GM19023 (cell line): ENCODE results near the gene AMOTL2.

Experiments
- ATAC-seq: cut with Tn5 transposase; IDR thresholded peaks from one replicate; pipeline ENCODE4 v1.9.1; 2021; ENCODE audit warnings: mild to moderate bottlenecking, moderate library complexity; ENCODE audit not compliant: unreplicated experiment

Gene AMOTL2

GRCh38 chr3:134380249-134380648 lies 6.0 kb upstream of the AMOTL2 start:
- ATAC-seq, result no peak

DNA sequence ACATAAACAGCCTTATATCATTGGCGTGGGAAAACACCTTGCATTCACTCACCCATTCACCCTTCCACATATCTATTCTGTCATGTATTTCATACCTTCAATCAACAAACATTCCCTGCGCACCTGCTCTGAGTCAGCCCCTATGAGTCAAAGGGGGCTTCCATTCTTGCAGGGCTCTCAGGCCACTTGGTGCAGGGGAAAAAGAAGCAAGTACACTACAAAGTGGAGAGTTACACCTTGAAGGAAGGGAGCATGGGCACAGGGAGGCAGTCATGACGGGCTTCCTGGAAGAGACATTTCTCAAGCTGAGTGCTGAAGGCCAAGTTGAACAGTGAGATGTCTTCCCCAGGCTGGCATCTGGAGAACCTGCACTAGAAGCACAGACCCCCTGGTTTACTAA lies 4.6 kb upstream of the AMOTL2 start:
- ATAC-seq, result no peak

DNA sequence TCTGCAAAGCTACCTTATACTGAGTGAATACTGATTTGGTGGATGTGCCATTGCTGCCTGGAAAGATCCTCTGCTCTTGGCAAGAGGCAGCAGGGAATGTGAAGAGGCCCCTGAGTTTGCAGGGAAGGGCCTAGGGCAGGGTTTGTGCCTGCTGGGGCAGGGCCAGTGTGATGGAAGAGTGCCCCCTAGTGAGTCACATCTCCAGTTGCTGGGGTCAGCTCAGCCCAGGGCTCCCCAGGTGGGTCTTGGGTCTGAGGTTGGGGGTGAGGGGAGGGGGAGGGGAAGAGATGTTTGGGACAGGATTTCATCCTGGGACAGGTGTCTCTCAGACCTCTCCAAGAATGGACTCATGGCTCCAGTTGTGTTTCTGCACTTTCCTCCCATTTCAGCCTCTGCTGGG lies 4.1 kb upstream of the AMOTL2 start:
- no peak for ATAC-seq

DNA sequence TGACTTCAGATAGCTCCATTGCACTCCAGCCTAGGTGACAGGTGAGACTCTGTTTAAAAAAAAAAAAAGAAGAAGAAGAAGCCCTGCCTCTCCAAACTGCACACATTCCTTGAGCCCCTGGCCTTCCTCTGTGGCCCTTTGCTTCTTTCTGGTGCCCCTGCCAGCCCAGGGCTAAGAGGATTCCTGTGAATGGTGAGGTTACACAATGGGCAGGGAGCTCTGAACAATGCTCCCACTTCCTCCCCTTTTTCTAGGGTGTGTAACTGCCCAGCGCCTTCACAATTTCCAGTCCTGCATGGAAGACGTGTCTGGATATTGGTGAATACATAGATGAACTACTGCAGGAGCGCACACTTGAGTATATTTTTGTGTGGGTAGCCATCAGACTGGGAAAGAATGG lies 3.6 kb upstream of the AMOTL2 start:
- ATAC-seq, result no peak

DNA sequence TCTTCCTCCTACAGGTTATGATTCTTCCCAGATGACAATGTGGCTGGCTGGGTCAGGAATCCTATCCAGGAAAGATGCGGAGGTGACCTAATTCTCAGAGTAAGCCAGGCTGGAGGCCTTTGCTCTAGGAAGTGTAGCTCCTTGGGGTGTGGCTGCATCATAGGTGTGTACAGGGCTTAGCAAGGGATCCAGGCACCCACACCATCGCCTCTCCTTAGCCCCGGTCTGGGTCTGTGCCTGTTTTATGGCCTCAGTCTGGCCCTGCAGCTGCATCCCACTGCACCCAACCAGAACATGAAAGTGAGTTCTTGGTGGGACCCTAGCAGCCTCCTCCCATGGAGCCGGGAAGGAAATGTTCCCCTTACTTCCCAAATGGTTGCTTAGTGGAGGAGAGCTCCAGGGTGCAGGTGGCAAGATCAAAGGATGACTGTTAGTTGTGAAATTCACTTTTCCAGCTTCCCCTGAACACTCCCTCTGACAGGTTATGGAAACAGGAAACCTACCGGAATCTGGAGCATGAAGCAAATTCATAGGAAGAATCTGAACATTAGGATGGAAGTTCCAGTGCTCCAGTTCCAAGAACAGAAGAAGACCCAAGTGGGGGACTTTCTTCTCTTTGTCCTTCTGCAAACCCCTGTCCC lies 2.7 kb upstream of the AMOTL2 start:
- no peak for ATAC-seq

GRCh38 chr3:134376385-134376765 lies 2.1 kb upstream of the AMOTL2 start:
- ATAC-seq, result no peak

DNA sequence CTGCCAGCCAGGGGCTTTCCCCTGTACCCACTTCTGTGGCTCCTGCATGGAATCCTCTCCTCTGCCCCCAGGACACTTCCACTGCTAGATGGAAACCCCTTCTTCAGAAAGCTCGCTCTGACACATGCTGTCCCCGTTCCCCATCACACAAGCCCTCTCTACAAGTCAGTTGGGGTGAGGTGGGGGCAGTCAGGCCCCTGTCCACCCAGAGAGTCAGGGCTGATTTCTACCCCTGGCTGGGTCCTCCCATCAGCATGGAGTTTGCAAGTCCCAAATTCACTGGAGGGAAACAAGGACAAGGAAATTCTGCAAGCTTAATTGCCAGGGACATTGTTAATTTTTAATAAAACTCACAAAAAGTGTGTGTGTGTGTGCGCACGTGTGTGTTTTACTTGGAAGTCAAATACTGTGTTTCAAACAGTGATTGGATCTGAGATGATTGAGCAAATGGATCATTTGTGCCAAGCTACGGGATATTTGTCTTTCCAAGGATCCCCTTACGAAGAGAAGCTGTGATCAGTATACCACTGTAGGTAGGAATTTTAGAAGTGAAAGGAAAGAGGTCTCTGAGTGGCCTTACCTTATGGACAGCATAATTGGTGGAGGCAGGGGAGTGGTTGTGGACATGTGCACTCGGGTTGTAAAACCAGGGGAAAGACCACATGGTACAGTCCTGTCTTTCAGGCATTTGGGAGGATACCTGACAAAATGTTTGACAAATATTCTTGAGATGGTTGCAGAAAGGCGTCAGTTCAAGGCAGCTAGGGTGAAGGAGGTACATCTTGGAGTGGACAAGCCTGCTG lies 1.5 kb upstream of the AMOTL2 start:
- ATAC-seq, result no peak

- no peak for ATAC-seq
These were observed 739 bp upstream of the AMOTL2 start for GRCh38 chr3:134374791-134375581.

DNA sequence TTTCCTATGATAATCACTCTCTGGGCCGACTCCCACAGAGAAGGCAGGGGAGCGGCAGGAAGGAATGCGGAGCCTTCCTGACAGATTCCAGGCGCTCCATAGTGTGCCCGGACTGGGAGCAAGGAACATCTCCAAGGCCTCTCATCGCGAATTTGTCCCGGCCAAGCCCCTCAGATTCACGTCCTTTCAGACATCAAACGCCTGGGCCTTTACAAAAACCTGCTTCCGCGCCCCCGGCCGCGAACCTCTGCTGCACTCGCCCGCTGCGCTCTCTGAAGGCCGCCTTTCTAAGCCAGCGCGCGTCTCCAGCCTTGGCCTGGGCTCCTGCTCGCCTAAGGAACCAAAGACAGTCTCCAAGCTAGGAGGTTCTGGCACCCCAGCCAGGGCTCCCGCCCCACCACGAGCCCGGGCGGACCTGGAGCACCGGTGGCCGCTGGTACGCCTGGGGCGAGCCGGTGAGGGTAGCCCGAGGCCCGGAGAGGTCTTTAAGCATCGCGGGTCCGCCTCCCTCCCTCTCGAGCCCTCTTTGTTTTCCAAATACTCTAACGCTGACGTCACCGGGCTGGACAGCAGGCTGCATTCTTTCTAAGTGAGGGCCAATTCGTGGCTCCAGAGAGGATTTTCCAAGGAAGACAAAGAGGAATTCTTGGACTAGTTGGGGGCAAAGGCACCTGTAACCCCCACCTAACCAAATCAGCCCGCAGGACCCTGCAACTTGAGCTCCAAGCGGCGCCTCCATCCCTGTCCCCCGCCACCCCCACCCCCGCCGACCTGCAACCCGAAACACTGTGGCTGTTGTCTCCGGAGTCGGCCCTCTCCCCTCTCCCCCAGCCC lies 759 bp downstream of the AMOTL2 start:
- no peak for ATAC-seq

- ATAC-seq, result no peak
These were observed 1.6 kb downstream of the AMOTL2 start for GRCh38 chr3:134372396-134373270.

- ATAC-seq, result no peak
These were observed 2.5 kb downstream of the AMOTL2 start for GRCh38 chr3:134371542-134372324.

DNA sequence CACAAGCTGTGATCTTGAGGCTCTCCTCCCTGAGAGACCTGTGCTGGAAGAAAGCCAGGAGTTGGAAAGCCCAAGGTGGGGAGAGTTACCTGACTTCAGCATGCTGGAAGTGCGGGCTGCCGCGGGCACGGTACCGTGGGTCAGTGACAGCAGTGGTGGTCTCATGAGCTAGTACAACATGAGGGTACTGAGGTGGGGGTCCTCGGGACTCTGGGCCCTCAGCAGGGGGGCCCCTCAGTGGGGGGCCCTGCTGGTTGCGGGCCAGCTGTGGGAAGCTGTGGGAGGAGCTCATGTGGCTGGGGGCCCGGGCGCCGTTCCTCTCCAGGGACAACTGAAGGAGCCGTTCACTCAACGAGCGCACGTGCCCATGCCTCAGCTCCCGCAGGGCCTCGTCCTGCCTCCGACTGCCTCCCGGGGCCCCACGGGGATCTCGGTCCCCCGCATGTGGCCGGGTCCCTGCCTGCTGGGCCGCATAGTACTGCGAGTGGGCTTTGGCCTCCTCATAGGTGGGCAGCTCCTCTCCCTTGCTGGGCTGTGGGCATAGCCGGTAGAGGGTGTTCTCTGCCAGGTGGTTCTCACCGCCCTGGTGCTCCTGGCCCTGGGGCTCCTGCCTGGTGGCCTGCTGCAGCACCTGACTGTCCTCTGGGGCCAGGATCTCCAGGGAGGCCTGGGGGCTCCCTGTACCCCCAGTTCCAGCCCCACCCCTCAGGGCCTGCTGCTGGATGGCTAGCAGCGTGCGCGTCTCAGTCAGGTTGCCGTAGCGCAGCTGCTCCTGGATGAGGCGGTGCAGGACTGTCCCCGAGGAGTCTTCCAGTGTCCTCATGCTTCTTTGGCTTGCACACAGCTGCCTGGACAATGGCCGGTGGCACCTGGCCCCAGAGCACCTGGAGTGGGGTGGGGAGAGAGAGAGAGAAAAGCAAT lies 3.4 kb downstream of the AMOTL2 start:
- no peak for ATAC-seq

DNA sequence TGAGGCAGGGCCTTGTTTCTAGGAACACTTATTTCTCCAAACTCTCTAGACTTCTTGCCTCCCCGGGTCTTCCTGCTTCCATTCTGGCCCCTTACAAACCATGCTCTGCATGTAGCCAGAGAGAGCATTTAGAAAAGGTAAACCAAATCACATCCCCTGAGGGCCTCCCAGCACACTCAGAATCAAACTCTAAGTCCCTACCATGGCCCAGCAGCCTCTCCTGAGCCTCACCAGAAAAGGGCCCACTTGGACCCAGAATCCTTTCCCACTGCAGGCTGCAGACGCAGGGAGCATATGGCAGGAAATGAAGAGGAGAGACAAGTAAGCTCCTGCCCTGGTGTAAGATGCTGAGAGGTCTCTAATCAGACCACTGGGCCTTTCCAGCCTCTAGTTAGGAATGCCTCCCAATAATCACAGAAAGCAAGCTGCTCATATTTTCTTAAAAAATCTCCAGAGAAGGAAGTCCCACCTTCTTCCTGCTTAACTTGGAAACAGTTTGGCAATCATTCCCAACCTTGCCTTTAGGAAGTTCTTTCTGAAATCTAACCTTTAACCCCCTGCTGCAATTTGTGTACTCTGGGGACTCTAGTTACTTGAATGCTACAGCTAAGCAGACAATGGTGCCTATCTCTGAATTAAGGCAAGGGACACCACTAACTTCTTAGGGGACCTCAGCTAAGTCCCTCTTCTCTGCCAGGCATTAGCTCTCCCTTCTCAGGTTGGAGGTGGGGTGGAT lies 4.2 kb downstream of the AMOTL2 start:
- ATAC-seq, result no peak

DNA sequence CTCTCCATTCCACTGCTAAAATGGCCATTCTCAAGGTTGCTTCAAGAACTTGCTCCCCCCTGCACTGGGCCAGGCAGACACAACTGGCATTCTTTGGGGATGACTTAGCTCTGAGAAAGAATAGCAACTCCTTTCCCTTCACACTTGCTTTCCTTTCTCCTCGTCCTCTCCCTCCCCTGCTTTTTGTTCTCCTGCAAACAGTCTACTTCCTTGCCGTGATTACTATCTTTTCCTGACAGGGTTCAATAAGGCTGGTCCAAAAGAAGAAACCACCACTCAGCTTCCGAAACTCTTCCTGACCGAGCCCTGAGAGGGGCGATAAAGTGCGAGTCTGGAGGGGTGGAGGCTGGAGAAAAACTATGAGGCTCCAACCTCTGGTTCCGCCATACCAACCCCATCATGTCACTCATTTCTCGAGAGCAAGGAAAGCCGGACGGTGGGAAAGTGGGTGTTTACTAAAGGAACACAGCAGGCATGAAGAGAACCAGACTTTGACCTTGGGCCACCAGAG lies 5.0 kb downstream of the AMOTL2 start:
- no peak for ATAC-seq

DNA sequence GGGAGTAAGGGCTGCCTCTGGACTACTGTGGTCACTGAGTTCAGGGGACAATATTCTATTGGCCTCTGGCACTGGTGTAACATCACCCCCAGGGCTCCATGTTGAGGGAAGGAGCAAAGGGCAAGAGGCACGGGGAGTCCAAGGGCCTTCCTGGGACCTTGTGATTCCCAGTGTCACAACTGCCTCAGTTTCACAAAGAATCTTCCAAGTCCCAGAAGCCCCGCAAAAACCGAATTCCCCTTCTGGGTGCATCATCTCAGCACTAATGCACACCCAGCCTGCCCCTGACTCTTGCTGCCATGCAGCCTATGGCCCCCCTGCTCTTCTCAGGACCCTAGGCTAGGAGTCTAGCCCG lies 5.5 kb downstream of the AMOTL2 start:
- ATAC-seq, result no peak

GRCh38 chr3:134367869-134368750 lies 6.1 kb downstream of the AMOTL2 start:
- no peak for ATAC-seq
